Activated gamma-delta T cell treated with anti-CD3 and anti-CD28 coated beads, Interleukin-2, amount 50 U/mL, for 16 hours (primary cell): ENCODE measurements around the gene MYLK.
"Not testable (repeated sequence)": the region's sequence is repeated elsewhere in the genome, so short reads cannot be mapped to it uniquely, and the experiment has no call there.

Experiments used
- DNase-seq: peaks from one replicate; pipeline ENCODE4 v3.0.0-alpha.2; 2020; ENCODE audit warnings: low read depth

MYLK gene

DNA sequence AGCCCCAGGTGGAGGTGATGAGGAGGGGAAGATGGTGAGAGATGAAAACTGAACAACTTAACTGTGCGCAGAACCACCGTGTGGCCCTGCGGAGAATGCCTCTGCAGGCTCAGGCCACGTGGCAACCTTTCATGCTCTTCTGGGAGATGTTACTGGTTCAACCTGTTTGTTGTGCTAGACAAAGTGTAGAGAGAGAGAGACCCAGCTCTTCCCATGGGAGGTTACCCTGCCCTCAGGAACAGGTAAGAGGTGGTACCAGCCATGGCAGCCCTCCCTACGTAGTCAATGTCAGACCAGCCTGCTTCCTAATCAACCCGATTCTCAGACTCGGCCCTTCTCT lies 262.3 kb downstream of the MYLK start:
- no peak for DNase-seq

- no peak for DNase-seq
Measured at GRCh38 chr3:123621186-123621849, 262.8 kb downstream of the MYLK start.

DNA sequence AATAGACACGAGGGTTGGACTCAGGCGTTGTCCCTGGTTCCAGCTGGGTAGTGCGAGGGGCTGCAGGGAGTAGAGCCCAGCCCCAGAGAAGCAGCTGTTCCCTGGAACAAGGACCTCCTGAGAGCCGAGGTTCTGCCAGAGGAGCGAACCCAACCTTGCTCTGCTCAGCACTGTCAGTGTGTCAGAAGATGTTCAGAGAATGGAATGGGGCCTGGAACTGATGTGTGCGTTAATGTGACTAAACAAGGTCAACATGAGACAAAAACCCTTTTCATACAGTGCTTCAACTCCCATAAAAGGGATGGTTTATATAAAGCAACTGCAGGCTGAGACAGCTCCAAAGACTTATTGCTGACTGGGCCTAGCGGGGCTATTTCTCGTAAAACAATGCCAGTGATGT lies 263.8 kb downstream of the MYLK start:
- no peak for DNase-seq

- no peak for DNase-seq
Measured at GRCh38 chr3:123618768-123619484, 265.2 kb downstream of the MYLK start.

- no peak for DNase-seq
Measured at GRCh38 chr3:123618076-123618708, 265.9 kb downstream of the MYLK start.

DNA sequence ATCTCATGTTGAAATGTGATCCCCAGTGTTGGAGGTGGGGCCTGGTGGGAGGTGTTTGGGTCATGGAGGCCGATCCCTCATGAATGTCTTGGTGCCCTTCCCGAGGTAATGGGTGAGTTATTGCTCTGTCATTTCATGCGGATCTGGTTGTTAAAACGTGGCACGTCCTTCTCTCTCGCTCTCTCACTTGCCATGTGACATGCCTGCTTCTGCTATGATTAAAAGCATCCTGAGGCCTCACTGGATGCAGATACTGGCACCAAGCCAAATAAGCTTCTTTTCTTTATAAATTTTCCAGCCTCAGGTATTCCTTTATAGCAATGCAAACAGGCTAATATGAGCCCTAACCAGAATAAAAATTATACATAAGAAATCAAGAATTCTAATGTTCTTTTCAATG lies 267.5 kb downstream of the MYLK start:
- no peak for DNase-seq

DNA sequence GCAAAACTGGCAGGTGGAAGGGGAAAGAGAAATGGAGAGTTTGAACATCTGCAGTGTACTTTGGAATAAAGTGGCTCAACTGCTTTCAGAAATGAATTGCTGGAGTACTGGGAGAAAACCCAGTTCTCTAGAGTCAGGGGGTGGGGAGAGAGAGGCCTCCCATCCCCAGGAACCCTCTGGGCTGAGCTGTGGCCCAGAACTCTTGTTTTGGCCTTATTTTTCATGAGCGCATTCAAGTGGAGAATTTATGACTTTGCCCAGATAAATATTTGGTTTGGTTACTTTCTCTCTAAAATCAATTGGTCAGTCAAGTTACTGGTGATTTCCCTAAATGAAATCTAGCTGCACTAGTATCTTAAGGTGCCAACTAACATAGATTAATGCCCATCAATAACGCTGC lies 270.6 kb downstream of the MYLK start:
- no peak for DNase-seq

DNA sequence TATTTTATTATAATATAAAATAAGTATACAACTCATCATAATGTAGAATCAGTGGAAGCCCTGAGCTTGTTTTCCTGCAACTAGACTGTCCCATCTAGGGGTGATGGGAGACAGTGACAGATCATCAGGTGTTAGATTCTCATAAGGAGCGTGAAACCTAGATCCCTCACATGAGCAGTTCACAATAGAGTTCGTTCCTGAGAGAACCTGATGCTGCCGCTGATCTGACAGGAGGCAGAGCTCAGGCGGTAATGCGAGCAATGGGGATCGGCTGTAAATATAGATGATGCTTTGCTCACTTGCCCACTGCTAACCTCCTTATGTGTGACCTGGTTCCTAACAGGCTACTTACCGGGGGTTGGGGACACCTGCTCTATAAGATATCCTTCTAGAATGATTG lies 272.5 kb downstream of the MYLK start:
- not testable (repeated sequence) for DNase-seq

DNA sequence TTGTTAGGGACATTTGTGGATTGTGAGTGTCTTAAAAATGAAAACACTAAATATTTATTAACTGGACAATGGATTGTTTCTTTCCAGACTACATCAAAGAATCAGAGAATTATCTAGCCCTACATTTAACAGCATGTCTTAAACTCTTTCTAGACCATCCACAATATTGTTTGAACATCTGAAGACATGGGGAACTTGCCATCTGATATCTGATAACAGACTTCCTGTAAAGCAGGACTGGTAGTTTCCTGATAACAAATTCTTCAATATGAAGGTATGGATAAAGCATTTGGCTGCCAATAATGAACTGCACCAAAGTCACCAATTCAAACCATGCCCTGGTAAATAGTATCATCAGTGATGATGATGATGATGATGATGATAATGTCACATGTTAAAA lies 273.1 kb downstream of the MYLK start:
- no peak for DNase-seq

GRCh38 chr3:123610331-123610730 lies 273.8 kb downstream of the MYLK start:
- no peak for DNase-seq

DNA sequence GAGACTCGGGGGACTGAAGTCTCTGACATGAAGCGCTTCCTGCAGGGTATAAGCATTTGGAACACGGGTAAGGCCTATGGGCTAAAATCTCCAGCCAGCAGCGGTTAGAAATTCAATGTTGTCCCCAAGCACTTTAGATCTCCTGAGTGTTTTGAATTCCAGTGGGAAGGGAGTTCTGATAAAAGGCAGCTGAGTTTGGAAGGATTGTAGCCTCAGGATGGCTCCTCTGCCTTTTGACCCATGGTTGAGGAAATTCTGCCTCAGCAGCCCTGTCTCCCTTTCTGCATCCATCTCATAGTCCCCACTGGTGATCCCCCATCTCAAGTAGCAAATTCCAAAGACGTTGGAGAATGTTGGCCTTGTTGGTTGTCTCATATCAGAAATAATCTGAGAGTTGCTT lies 275.1 kb downstream of the MYLK start:
- DNase-seq = no peak

DNA sequence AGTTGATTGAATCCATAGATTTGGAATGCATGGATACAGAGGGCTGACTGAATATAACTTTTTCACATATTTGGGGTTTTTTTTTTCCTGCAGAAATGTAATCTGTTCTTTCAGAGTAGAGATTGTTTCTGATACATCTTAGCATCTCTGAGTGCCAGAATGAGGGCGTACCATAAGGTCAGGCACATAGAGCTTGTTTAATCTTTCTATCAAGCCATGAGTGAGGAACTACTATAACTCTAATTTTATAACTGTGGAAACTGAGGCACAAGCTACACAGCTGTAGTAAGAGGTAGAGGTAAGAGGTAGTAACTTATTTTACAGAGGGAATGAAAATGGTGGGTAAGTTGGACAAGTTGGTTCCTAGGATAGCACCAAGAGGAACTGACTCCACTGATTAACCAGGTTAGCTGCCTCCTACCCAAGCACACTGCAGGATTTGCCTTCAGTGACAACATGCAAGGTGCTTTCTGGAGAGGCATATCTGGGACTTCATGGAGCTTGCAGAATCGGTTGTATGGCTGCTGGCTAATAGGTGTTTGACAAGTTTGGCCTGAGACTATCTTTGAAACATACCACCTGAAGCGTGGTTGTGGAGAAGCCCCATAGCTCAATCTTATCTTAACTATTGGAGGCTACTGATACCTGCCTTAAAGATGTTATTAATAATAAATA lies 275.7 kb downstream of the MYLK start:
- DNase-seq = no peak

- DNase-seq = no peak
Measured at GRCh38 chr3:123606527-123606926, 277.6 kb downstream of the MYLK start.

DNA sequence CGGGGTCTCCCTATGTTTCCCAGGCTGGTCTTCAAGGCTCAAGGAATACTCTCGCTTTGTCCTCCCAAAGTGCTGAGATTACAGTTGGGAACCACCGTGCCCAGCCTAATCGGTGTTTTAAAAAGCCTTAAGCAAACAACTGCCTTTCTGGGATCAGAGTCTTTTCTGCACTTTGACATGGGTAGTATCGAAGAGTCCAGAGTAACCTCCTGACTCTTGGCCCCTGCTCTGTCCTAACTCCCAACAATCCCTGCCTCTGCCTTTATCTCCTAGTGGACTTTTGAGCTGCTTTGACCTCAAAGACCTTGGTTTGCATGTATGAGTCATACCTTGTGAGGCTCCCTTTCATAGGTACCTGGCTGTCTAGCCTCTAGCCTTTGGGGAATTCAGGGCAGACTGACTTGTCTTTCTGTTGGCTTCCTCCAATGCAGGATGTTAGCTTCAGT lies 278.3 kb downstream of the MYLK start:
- DNase-seq = no peak

- DNase-seq = not testable (repeated sequence)
Measured at GRCh38 chr3:123603153-123603552, 281.0 kb downstream of the MYLK start.

DNA sequence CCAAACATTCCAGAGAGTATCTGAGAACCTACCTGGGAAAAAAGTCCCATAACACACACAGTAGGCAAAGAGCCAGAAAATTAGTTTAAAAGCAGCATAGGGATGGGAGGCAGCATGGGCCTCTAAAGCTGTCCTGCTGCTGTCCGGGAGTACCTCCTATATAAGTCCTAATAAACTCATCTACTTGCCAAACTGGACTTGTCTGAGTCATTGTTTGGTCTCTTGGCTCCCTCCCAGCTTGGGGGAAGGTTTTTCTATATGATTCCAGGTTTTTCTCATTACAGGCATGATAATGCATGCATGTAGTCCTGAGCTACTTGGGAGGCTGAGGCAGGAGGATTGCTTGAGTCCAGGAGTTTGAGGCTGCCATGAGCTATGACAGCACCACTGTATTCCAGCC lies 281.8 kb downstream of the MYLK start:
- DNase-seq = no peak

GRCh38 chr3:123600863-123601262 lies 283.3 kb downstream of the MYLK start:
- not testable (repeated sequence) for DNase-seq

DNA sequence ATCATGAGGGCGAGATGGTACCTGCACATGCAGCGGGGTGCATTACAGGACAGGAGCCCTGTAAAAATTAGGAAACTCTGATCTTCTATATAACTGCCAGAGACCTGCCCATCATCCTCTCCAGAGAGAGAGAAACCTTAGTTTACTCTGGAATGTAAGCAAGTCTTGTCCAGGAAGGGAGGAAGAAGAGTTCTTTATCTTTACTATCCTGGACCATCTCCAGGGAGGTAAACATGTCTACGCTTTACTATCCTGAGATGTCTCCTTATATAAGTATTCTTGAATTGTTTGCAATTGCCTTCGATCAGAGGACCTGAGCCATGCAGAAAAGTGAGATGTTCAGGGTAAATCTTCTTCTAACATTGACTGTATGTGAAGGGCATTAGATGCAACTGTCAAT lies 286.6 kb downstream of the MYLK start:
- DNase-seq = no peak

DNA sequence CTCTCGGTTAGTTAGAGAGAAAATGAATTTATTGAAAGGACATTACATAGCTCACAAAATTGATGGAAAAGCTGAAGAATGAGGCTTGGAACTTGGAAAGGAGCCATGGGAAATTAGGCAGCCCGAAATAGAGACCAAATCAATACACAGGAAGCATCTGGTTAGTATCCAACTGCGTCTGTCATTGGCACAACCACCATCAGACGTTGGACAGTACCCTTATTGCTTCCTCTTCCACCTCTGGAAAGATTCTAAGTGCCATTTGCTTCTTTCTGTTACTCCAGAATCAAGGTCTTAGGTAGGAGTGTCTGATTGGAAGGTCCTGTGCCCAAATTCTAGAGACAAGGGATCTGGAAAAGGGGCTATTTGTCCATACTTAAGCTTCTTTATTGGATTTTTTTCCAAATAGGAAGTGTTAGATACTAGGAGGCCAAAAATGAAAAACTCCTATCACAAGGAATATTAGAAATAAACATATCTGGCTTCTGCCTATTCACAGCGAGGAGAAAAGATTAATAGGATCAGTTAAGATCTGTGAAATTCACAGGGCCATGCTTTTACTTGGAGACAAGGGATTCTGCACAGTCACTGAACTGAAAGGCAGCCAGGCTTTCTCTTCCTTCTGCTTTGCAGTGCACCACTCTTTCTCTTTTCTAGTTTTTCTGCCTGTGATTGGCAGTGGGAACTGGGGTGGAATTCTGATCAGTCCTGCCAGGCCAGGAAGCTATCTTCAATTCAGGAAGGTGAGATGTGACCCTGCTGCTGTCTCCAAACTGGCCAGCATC lies 288.5 kb downstream of the MYLK start:
- DNase-seq = no peak

DNA sequence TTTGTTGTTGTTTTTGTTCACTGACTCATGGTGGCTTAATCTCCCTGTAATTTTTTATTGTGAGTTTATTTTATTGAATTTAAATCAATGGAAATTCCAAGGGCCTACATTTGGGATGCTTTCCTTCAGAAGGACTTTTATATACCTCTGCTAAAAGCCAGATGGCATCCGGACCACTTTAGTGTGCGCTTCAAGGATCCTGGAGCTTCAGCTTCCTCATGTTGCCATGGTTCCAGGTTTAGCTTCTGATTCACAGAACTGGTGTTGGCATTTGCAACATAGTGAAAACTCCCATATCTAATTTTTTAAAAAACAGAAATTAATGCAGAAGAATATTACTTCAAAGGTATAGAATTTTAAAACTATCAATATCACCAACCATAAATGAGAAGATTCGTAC lies 290.8 kb downstream of the MYLK start:
- DNase-seq = no peak

GRCh38 chr3:123590685-123591450 lies 293.3 kb downstream of the MYLK start:
- no peak for DNase-seq
